ENCODE results near the gene ZFP69. TPM values are rescaled to one million over a fixed set of nuclear protein-coding genes. Genes with fewer than 3 reads are reported as not detected.

Gene ZFP69
- total RNA-seq, 1 experiment from 2014 or later, result 4.5 TPM

- peak; percentile 49 for DNase-seq (ENCODE audit: low read depth)
These were observed 31.6 kb downstream of the ZFP69 start, which contains the start of gene EXO5 for GRCh38 chr1:40508375-40509341. Gene EXO5 (plus strand): TSS chr1:40508767. CDS start chr1:40514545, 5,778 bp downstream.

GRCh38 chr1:40519517-40519916 lies 42.4 kb downstream of the ZFP69 start:
- DNase-seq (ENCODE audit: low read depth), result no peak

- DNase-seq (ENCODE audit: low read depth), result no peak
These were observed 53.8 kb downstream of the ZFP69 start for GRCh38 chr1:40530735-40531380.

- peak; percentile 93 for DNase-seq (ENCODE audit: low read depth)
These were observed 54.4 kb downstream of the ZFP69 start, which contains the start of gene ZNF684 for GRCh38 chr1:40531381-40532061. Gene ZNF684 (plus strand): TSS chr1:40531637. CDS start chr1:40533167, 1,530 bp downstream.

- DNase-seq (ENCODE audit: low read depth), result no peak
These were observed 54.9 kb downstream of the ZFP69 start for GRCh38 chr1:40532062-40532389.

- DNase-seq (ENCODE audit: low read depth), result peak; percentile 54
These were observed 55.8 kb downstream of the ZFP69 start for GRCh38 chr1:40532844-40533424.

- DNase-seq (ENCODE audit: low read depth), result no peak
These were observed 57.5 kb downstream of the ZFP69 start for GRCh38 chr1:40534589-40534988.

GRCh38 chr1:40535732-40536131 lies 58.6 kb downstream of the ZFP69 start:
- DNase-seq (ENCODE audit: low read depth), result no peak

GRCh38 chr1:40539338-40539737 lies 62.2 kb downstream of the ZFP69 start:
- DNase-seq (ENCODE audit: low read depth), result no peak

Other genes with a start within 250 kb of the ZFP69 start
- not detected in 2 replicates for gene TMCO2, start 229.4 kb upstream of the ZFP69 start, total RNA-seq (2014; rRNA removed; shearing (Covaris generic))
- gene ZMPSTE24, start 219.1 kb upstream of the ZFP69 start, total RNA-seq (2014; rRNA removed; shearing (Covaris generic)), result 46.8 and 55.7 TPM in 2 replicates
- 0.07 and 0.43 TPM in 2 replicates for gene COL9A2, start 160.0 kb upstream of the ZFP69 start, total RNA-seq (2014; rRNA removed; shearing (Covaris generic))
- 19.1 and 23.2 TPM in 2 replicates for gene SMAP2, start 103.6 kb upstream of the ZFP69 start, total RNA-seq (2014; rRNA removed; shearing (Covaris generic))
- gene ZFP69B, start 26.8 kb upstream of the ZFP69 start, total RNA-seq (2014; rRNA removed; shearing (Covaris generic)), result 4.0 and 5.0 TPM in 2 replicates
- gene EXO5, start 31.5 kb downstream of the ZFP69 start, total RNA-seq (2014; rRNA removed; shearing (Covaris generic)), result 3.1 and 5.2 TPM in 2 replicates
- 5.5 and 5.8 TPM in 2 replicates for gene ZNF684, start 54.3 kb downstream of the ZFP69 start, total RNA-seq (2014; rRNA removed; shearing (Covaris generic))
- 0.23 and 0.57 TPM in 2 replicates for gene RIMS3, start 188.4 kb downstream of the ZFP69 start, total RNA-seq (2014; rRNA removed; shearing (Covaris generic))
- 35.8 and 54.1 TPM in 2 replicates for gene NFYC, start 214.4 kb downstream of the ZFP69 start, total RNA-seq (2014; rRNA removed; shearing (Covaris generic))